Activated gamma-delta T cell treated with anti-CD3 and anti-CD28 coated beads, Interleukin-2, amount 50 U/mL, for 16 hours (primary cell): ENCODE data around the gene MIA.
"Not testable (repeated sequence)": the region's sequence is repeated elsewhere in the genome, so short reads cannot be mapped to it uniquely, and the experiment has no call there.

Experiments used
- DNase-seq: peaks from one replicate; pipeline ENCODE4 v3.0.0-alpha.2; 2020; ENCODE audit warnings: low read depth

The MIA gene

GRCh38 chr19:40780582-40780981 is 5.3 kb downstream of the MIA start:
- no peak for DNase-seq

GRCh38 chr19:40781140-40781539 is 5.8 kb downstream of the MIA start:
- DNase-seq = no peak

GRCh38 chr19:40783711-40784110 is 8.4 kb downstream of the MIA start:
- DNase-seq = no peak

- DNase-seq = not testable (repeated sequence)
Observed at GRCh38 chr19:40784146-40784545, 8.8 kb downstream of the MIA start.

GRCh38 chr19:40785526-40785925 is 10.2 kb downstream of the MIA start:
- DNase-seq = no peak

GRCh38 chr19:40786060-40787037 is 11.0 kb downstream of the MIA start:
- no peak for DNase-seq

GRCh38 chr19:40791349-40791748 is 16.0 kb downstream of the MIA start:
- no peak for DNase-seq

- no peak for DNase-seq
Observed at GRCh38 chr19:40791996-40792395, 16.7 kb downstream of the MIA start.

GRCh38 chr19:40797166-40797962 is 22.0 kb downstream of the MIA start:
- no peak for DNase-seq

- peak; percentile 49 for DNase-seq
Observed at GRCh38 chr19:40797963-40798682, 22.8 kb downstream of the MIA start.

- peak; percentile 100 for DNase-seq
Observed at GRCh38 chr19:40798683-40799557, 23.6 kb downstream of the MIA start, which contains the start of gene EGLN2. Gene EGLN2, plus strand, starts transcription at chr19:40799191. Its CDS starts 1,382 bp downstream, at chr19:40800573.

- no peak for DNase-seq
Observed at GRCh38 chr19:40799558-40800338, 24.4 kb downstream of the MIA start.

GRCh38 chr19:40800339-40800996 is 25.1 kb downstream of the MIA start:
- DNase-seq = no peak

- no peak for DNase-seq
Observed at GRCh38 chr19:40800997-40801377, 25.7 kb downstream of the MIA start.

GRCh38 chr19:40801426-40802299 is 26.3 kb downstream of the MIA start:
- DNase-seq = no peak

GRCh38 chr19:40802300-40803169 is 27.2 kb downstream of the MIA start:
- DNase-seq = no peak

GRCh38 chr19:40803170-40803856 is 28.0 kb downstream of the MIA start:
- no peak for DNase-seq
